ENCODE measurements around the gene MRPL23. TPM values are rescaled to one million over a fixed set of nuclear protein-coding genes. Genes with fewer than 3 reads are reported as not detected.

The MRPL23 gene
- total and polyA plus RNA-seq, 2 of the 8 experiments (the other 6 are each of a cell fraction or from before 2014, with no cell fraction given) = 86.4 to 244 TPM

GRCh38 chr11:1943576-1943975 lies 3.6 kb upstream of the MRPL23 start (continued):
- no peak for TF ChIP-seq POU5F1 (IDR thresholded peaks at IDR 0.05; ENCODE audit: low read depth, low read length)

Data from H1 (cell line).